ENCODE measurements around the gene MARK3.

DNA sequence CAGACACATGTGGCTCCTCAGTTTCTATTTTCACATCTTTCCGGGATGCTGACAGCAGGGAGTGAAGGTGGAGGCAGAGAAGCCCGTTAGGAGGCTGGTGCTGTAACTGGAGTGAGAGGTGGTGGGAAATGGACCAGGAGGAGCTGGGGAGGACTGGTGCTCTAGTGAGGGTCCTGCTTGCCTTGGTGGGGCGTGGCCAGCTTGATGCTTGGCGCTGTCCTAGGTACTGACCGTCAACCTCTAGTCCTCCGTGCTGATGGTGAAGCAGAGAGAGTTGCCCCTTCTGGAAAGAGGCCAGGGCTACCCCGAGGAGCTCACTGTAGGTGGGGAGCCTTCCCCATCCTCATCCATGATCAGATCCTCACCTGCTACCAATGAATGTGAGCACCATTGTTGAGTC, 145.2 kb downstream of the MARK3 start:
- TF ChIP-seq, protein P1, sequence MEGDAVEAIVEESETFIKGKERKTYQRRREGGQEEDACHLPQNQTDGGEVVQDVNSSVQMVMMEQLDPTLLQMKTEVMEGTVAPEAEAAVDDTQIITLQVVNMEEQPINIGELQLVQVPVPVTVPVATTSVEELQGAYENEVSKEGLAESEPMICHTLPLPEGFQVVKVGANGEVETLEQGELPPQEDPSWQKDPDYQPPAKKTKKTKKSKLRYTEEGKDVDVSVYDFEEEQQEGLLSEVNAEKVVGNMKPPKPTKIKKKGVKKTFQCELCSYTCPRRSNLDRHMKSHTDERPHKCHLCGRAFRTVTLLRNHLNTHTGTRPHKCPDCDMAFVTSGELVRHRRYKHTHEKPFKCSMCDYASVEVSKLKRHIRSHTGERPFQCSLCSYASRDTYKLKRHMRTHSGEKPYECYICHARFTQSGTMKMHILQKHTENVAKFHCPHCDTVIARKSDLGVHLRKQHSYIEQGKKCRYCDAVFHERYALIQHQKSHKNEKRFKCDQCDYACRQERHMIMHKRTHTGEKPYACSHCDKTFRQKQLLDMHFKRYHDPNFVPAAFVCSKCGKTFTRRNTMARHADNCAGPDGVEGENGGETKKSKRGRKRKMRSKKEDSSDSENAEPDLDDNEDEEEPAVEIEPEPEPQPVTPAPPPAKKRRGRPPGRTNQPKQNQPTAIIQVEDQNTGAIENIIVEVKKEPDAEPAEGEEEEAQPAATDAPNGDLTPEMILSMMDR (conservative IDR thresholded peaks at IDR 0.05): no peak
- TF ChIP-seq EZH2 (IDR thresholded peaks at IDR 0.05; ENCODE audit: low read depth): no peak

All from PC-9 (cell line).